Measurements from ENCODE around the gene RBM38. TPM values are rescaled to one million over a fixed set of nuclear protein-coding genes. Genes with fewer than 3 reads are reported as not detected.

Gene RBM38
- total RNA-seq, 1 experiment from 2014 or later, result 261 TPM

DNA sequence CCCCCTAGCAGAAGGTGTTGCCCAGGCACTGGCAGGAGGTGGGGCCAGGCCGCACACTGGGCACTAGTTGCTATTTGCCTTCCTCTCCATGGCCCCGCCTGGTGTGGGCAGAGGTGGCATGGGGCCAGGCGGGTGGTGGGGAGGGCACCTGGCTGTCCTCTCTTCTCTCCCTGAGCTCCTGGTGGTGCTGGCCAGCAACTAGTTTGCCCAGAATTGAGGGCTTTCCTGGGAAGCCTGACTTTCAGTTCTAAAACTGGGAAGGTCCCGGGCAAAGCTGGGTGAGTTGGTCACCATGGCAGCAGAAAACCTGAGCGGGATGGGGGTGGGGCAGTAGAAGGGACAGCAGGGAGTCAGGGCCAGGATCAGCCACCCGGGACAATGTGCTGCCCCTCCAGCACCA, 48.2 kb downstream of the RBM38 start:
- Histone ChIP-seq H2AFZ (ENCODE audit: low read length) (no peak overlapping the region), H3K4me2 (ENCODE audit: low read depth, low read length, poor library complexity, severe bottlenecking) (no peak overlapping the region), H3K9ac (ENCODE audit: low read length) (no peak overlapping the region), H3K9me3 (ENCODE audit: low read length) (no peaks in the 10 kb centered on the region), H3K27ac (ENCODE audit: low read length) (no peak overlapping the region), H4K20me1 (ENCODE audit: insufficient read depth, low read depth, low read length) (no peaks in the 10 kb centered on the region), H3K9me2 (replicated peaks; ENCODE audit: insufficient read depth, low read length) (no peaks in the 10 kb centered on the region), H3K36me3 (ENCODE audit: insufficient read depth, low read length) (no peaks in the 10 kb centered on the region), H3K4me3 (ENCODE audit: low read length) (no peak overlapping the region), H3K27me3 (ENCODE audit: low read length) (no peaks in the 10 kb centered on the region), H3K4me1 (ENCODE audit: low read length) (peaks cover 26% of the 10 kb centered on the region), H3K79me2 (ENCODE audit: low read length) (no peaks in the 10 kb centered on the region)
- DNase-seq, result no peak

DNA sequence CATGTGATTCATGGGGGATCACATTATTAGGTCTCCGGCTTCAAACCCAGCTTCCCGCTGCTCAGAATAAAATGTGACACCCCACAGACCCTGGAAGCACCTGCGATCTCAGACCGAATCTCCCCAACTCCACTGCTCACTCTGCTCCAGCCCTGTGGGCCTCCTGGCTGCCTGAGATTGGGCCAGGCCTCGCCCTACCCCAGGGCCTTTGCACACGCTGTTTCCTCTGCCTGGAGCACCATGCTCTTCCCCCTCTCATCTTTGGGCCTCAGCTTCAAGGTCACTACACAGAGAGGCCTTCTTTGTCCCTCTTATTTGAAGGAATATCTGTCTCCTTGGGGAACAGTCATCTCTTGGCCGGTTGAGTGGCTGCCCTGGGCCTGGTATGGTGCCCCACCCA, 48.8 kb downstream of the RBM38 start:
- Histone ChIP-seq H4K20me1 (ENCODE audit: insufficient read depth, low read depth, low read length) (no peaks in the 10 kb centered on the region), H3K27me3 (ENCODE audit: low read length) (no peaks in the 10 kb centered on the region), H2AFZ (ENCODE audit: low read length) (no peak overlapping the region), H3K4me3 (ENCODE audit: low read length) (no peak overlapping the region), H3K9me3 (ENCODE audit: low read length) (no peaks in the 10 kb centered on the region), H3K27ac (ENCODE audit: low read length) (no peak overlapping the region), H3K4me2 (ENCODE audit: low read depth, low read length, poor library complexity, severe bottlenecking) (no peak overlapping the region), H3K9me2 (replicated peaks; ENCODE audit: insufficient read depth, low read length) (no peaks in the 10 kb centered on the region), H3K36me3 (ENCODE audit: insufficient read depth, low read length) (no peaks in the 10 kb centered on the region), H3K4me1 (ENCODE audit: low read length) (peaks cover 21% of the 10 kb centered on the region), H3K79me2 (ENCODE audit: low read length) (no peaks in the 10 kb centered on the region), H3K9ac (ENCODE audit: low read length) (no peak overlapping the region)
- DNase-seq, result no peak

DNA sequence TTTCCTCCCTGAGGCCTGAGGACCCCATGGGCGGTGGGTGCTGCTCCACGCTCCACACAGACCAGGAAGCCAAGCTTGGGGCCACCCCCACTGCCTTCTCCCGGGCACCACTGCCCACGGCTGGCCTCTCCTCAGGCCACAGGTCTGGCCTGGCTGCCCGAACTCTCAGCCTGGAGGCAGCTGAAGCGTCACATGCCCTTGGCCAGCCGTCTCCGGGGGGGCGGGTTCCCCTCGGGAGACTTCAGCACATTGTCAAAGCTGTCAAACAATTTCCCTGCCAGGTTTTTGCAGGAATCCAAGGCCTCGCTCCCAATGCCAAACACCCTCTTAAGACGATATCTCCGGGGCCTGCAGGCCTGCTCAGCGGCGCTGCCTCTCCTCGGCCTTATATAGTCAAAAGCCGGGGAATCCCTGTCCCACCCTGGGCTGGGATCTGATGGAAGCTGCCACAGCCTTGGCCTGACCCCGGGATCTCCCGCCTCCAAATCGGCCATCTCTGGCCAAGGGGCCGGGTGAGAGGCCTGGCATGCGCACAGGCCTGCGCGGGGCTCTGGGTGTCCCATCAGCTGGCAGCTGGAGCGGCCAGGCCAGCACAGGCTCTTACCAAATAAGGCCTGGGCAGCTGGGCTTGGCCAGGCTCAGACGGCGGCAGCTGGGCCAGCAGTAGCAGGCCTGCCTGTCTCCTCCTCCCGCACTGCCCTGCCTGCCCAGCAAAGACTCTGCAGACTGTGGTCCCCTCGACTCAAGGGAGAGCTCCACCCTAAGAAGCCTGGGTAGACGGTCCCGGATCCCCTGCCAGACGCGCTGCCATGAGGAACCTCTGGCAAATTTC, 49.7 kb downstream of the RBM38 start:
- no peak for DNase-seq
- Histone ChIP-seq H3K9me2 (replicated peaks; ENCODE audit: insufficient read depth, low read length) (no peaks in the 10 kb centered on the region), H3K27ac (ENCODE audit: low read length) (no peak overlapping the region), H3K4me1 (ENCODE audit: low read length) (peaks cover 12% of the 10 kb centered on the region), H3K9ac (ENCODE audit: low read length) (no peak overlapping the region), H3K79me2 (ENCODE audit: low read length) (no peaks in the 10 kb centered on the region), H3K4me3 (ENCODE audit: low read length) (no peak overlapping the region), H4K20me1 (ENCODE audit: insufficient read depth, low read depth, low read length) (no peaks in the 10 kb centered on the region), H3K27me3 (ENCODE audit: low read length) (peaks cover 3% of the 10 kb centered on the region; the same call in 1 of the 2 replicates), H3K4me2 (ENCODE audit: low read depth, low read length, poor library complexity, severe bottlenecking) (no peak overlapping the region), H2AFZ (ENCODE audit: low read length) (no peak overlapping the region), H3K9me3 (ENCODE audit: low read length) (no peaks in the 10 kb centered on the region), H3K36me3 (ENCODE audit: insufficient read depth, low read length) (no peaks in the 10 kb centered on the region)

DNA sequence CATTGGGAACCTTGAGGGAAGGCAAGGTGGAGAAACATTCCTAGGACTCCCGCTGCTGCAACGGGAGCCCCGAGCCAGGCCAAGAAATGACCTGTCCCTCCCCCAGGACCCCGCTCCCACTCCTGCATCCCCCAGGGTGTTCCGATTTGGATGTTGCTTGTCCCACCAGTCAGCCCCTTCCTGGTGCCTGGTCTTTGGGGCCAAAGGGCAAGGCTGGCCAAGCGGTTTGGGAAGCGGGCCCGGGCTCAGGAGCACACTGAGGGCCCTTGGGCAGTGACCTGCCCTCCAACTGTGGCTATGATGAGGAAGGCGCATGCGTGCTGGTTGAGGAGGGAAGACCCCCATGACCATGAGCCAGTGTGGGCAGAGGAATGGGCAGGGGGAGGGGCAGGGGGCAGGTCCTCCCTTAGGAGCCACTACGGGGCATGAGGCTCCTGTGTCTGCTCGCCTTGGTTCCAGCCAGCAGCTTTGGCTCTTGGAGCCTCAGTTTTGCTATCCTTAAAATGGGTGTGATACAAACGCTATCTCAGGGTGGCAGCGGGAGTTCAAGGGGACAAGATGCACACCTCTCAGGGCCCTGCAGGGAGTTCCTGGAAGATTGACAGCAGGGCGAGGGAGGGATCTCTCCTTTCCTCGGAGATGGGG, 50.4 kb downstream of the RBM38 start:
- DNase-seq, result no peak
- no peak overlapping the region for H2AFZ ChIP-seq (ENCODE audit: low read length)
- H3K4me2 ChIP-seq (ENCODE audit: low read depth, low read length, poor library complexity, severe bottlenecking), result no peak overlapping the region
- no peaks in the 10 kb centered on the region for H3K9me2 ChIP-seq (replicated peaks; ENCODE audit: insufficient read depth, low read length)
- no peak overlapping the region for H3K4me3 ChIP-seq (ENCODE audit: low read length)
- H3K27ac ChIP-seq (ENCODE audit: low read length), result no peak overlapping the region
- H3K9ac ChIP-seq (ENCODE audit: low read length), result no peak overlapping the region
- H3K36me3 ChIP-seq (ENCODE audit: insufficient read depth, low read length), result no peaks in the 10 kb centered on the region
- no peaks in the 10 kb centered on the region for H3K79me2 ChIP-seq (ENCODE audit: low read length)
- no peaks in the 10 kb centered on the region for H4K20me1 ChIP-seq (ENCODE audit: insufficient read depth, low read depth, low read length)
- no peaks in the 10 kb centered on the region for H3K9me3 ChIP-seq (ENCODE audit: low read length)
- peaks cover 5% of the 10 kb centered on the region; the same call in 1 of the 2 replicates for H3K27me3 ChIP-seq (ENCODE audit: low read length)
- H3K4me1 ChIP-seq (ENCODE audit: low read length), result peaks cover 13% of the 10 kb centered on the region

DNA sequence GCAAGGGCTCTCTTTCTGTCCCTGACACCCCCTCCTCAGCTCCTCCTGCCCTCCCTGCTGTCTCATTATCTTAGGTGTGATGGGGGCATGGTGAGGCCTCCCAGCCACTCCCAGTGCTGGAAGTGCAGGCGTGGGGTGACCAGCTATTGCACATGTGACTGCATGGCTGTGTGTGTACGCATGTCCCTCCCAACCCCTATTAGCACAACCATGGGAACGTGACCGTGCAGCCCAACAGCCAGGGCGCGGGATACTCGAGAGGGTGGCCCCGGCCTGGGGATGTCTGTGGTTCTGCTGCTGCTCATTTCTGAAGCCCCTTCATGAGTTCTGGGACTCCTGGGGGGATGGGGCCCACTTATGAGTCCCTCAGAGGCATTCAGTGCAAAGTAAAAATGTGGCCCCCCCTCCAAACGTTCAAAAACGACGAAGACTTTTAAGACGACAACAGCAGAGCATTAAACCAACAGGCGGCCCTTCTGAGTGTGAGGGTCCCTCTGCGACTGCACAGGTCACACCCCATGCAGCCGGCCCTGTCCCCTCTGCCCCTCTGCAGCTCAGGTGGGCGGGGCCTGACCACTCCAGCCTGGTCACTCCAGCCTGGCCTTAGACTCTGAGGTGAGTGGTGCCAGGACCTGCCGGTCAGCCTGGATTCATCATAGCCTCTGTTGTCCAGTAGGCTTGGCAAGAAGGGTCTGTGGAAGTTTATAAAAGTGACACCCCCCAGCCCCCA, 51.1 kb downstream of the RBM38 start:
- no peak overlapping the region for H3K27ac ChIP-seq (ENCODE audit: low read length)
- H3K9me2 ChIP-seq (replicated peaks; ENCODE audit: insufficient read depth, low read length), result no peaks in the 10 kb centered on the region
- H3K4me3 ChIP-seq (ENCODE audit: low read length), result no peak overlapping the region
- no peaks in the 10 kb centered on the region for H3K9me3 ChIP-seq (ENCODE audit: low read length)
- H3K36me3 ChIP-seq (ENCODE audit: insufficient read depth, low read length), result no peaks in the 10 kb centered on the region
- no peaks in the 10 kb centered on the region for H3K79me2 ChIP-seq (ENCODE audit: low read length)
- H4K20me1 ChIP-seq (ENCODE audit: insufficient read depth, low read depth, low read length), result no peaks in the 10 kb centered on the region
- no peak for DNase-seq
- H3K4me1 ChIP-seq (ENCODE audit: low read length), result peaks cover 20% of the 10 kb centered on the region
- no peak overlapping the region for H3K4me2 ChIP-seq (ENCODE audit: low read depth, low read length, poor library complexity, severe bottlenecking)
- H2AFZ ChIP-seq (ENCODE audit: low read length), result no peak overlapping the region
- H3K9ac ChIP-seq (ENCODE audit: low read length), result no peak overlapping the region
- H3K27me3 ChIP-seq (ENCODE audit: low read length), result peaks cover 5% of the 10 kb centered on the region; the same call in 1 of the 2 replicates

DNA sequence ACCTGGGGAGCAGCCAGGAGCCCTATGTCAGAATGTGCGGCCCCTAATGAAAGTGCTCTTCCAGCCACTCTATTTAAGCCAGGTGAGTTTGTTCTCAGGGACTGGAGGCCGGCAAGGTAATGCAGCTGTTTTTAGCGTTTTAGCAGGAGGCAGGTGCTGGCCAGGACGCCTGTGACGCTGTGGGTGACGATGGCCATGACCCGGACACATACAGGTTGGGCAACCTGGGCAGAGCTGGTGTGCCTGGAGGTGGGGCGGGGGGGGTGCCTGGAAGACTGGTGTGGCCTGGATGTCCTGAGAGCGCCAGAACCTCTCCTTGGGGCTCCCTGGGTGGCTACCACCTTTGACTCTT, 51.7 kb downstream of the RBM38 start:
- H3K9me3 ChIP-seq (ENCODE audit: low read length), result no peaks in the 10 kb centered on the region
- no peak overlapping the region for H3K27ac ChIP-seq (ENCODE audit: low read length)
- H3K9ac ChIP-seq (ENCODE audit: low read length), result no peak overlapping the region
- no peaks in the 10 kb centered on the region for H3K79me2 ChIP-seq (ENCODE audit: low read length)
- peaks cover 24% of the 10 kb centered on the region for H3K4me1 ChIP-seq (ENCODE audit: low read length)
- H3K36me3 ChIP-seq (ENCODE audit: insufficient read depth, low read length), result no peaks in the 10 kb centered on the region
- no peak for DNase-seq
- peaks cover 5% of the 10 kb centered on the region; the same call in 1 of the 2 replicates for H3K27me3 ChIP-seq (ENCODE audit: low read length)
- no peak overlapping the region for H3K4me2 ChIP-seq (ENCODE audit: low read depth, low read length, poor library complexity, severe bottlenecking)
- no peaks in the 10 kb centered on the region for H3K9me2 ChIP-seq (replicated peaks; ENCODE audit: insufficient read depth, low read length)
- no peak overlapping the region for H3K4me3 ChIP-seq (ENCODE audit: low read length)
- no peaks in the 10 kb centered on the region for H4K20me1 ChIP-seq (ENCODE audit: insufficient read depth, low read depth, low read length)
- no peak overlapping the region for H2AFZ ChIP-seq (ENCODE audit: low read length)

DNA sequence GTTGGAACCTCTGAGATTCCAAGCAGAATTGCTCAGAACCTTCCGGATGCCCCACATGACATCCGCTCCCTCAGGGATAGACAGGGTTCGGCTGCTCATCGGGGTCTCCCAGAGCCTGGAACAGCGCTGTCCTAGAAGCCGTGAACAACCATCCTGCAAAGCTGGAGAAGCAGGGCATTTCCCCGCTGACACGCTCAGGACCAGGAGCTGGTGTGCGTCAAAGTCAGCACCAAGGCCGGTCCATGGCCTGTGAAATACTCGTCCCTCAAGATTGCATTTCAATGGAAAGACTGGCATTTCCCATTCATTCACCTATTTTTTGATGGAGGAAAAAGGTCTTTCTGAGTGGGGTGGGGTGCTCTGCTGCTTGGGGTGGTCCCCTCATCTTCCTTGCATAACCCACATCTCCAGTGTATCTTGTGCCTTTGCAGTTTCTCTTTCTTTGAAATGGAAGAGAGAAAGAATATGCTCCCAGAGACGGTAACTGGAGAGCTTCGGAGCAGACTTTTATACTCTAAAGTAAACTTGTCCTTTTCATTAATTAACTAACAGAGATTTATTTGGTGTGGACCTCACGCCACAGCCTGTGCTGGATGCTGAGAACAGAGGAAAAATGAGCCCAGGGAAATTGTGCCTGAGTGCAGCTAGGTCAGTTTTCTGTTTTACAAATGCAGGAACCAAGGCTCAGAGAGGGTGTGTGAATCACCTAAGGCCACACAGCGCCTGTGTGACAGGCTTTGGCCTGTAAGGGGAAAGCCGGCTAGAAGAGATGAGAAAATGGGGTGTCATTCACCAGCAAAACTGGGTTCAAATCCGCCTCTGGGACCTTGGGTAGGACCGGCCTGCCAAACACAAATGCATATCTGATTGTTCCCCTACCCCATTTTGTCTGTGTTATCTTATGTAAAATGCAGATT, 52.4 kb downstream of the RBM38 start:
- Histone ChIP-seq H3K4me3 (ENCODE audit: low read length) (no peak overlapping the region), H4K20me1 (ENCODE audit: insufficient read depth, low read depth, low read length) (no peaks in the 10 kb centered on the region), H3K4me1 (ENCODE audit: low read length) (peaks cover 20% of the 10 kb centered on the region), H3K9me2 (replicated peaks; ENCODE audit: insufficient read depth, low read length) (no peaks in the 10 kb centered on the region), H3K27ac (ENCODE audit: low read length) (no peak overlapping the region), H3K36me3 (ENCODE audit: insufficient read depth, low read length) (no peaks in the 10 kb centered on the region), H3K79me2 (ENCODE audit: low read length) (no peaks in the 10 kb centered on the region), H2AFZ (ENCODE audit: low read length) (no peak overlapping the region), H3K27me3 (ENCODE audit: low read length) (peaks cover 5% of the 10 kb centered on the region; the same call in 1 of the 2 replicates), H3K4me2 (ENCODE audit: low read depth, low read length, poor library complexity, severe bottlenecking) (no peak overlapping the region), H3K9me3 (ENCODE audit: low read length) (no peaks in the 10 kb centered on the region), H3K9ac (ENCODE audit: low read length) (no peak overlapping the region)
- no peak for DNase-seq
